ENCODE data around the gene PLEKHG5. TPM values are rescaled to one million over a fixed set of nuclear protein-coding genes. Genes with fewer than 3 reads are reported as not detected.
"Not testable (repeated sequence)": the region's sequence is repeated elsewhere in the genome, so short reads cannot be mapped to it uniquely, and the experiment has no call there.

PLEKHG5 gene
- total and polyA plus RNA-seq, 12 donors = 2.0 to 96.3 (median 18.4) TPM

DNA sequence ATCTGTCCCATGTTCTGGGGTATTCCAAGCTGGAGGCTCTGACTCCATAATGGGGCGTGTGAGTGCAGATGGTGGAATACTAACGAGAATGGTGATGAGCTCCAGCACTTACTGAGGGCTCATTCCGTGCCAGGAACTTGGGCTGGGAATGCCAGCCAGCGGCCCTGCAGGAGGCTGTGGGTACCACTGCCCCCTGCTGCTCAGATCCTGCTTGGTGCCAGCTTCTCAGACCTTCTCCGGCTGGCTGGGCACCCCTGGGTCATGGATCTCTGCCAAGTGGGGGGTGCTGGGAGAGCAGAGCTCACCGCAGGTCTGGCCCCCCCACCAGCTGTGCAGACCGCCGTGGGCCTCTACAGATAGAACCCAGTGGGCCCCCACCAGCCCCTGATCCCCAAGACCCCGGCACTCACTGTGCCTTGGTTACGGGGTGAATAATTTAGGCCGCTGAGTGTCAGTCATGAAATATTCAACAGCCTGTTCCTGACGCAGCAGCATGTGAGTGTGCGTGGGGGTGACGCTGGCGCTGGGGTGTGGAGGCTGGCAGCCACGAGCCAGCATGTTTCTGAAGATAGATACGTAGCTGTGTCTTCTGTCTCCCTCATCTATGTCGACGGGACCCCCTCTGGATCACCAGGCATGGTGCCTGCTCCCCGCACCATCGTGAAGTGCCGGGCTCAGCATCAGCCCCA is 54.3 kb downstream of the PLEKHG5 start:
- TF ChIP-seq, protein P1, sequence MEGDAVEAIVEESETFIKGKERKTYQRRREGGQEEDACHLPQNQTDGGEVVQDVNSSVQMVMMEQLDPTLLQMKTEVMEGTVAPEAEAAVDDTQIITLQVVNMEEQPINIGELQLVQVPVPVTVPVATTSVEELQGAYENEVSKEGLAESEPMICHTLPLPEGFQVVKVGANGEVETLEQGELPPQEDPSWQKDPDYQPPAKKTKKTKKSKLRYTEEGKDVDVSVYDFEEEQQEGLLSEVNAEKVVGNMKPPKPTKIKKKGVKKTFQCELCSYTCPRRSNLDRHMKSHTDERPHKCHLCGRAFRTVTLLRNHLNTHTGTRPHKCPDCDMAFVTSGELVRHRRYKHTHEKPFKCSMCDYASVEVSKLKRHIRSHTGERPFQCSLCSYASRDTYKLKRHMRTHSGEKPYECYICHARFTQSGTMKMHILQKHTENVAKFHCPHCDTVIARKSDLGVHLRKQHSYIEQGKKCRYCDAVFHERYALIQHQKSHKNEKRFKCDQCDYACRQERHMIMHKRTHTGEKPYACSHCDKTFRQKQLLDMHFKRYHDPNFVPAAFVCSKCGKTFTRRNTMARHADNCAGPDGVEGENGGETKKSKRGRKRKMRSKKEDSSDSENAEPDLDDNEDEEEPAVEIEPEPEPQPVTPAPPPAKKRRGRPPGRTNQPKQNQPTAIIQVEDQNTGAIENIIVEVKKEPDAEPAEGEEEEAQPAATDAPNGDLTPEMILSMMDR (IDR thresholded peaks at IDR 0.05) = peak in 2 of 6 experiments; percentile 11 to 29
- H3K36me3 ChIP-seq (replicated peaks in 1 of 2); H3K9me3 ChIP-seq (replicated peaks in 1 of 3); intact Hi-C loops (cut with DNase I); H3K27me3 ChIP-seq; H3K4me3 ChIP-seq; H3K27ac ChIP-seq; H3K4me1 ChIP-seq (replicated peaks in 1 of 2): not testable (repeated sequence)
- 36 to 52% (median 49%) methylated on average over 13 to 22 of the region's 22 CpGs for WGBS, 4 donors
- DNase-seq = peak in 3 of 7 donors; percentile 27 to 56 (median 48)

GRCh38 chr1:6436277-6436676 is 55.2 kb downstream of the PLEKHG5 start:
- DNase-seq; H3K9me3 ChIP-seq (replicated peaks in 1 of 3); H3K36me3 ChIP-seq (replicated peaks in 1 of 2); intact Hi-C loops (cut with DNase I); H3K27ac ChIP-seq; H3K4me1 ChIP-seq (replicated peaks in 1 of 2); H3K27me3 ChIP-seq; H3K4me3 ChIP-seq: not testable (repeated sequence)
- 77 to 80% (median 79%) methylated on average over 3 of the region's 3 CpGs for WGBS, 4 donors

- TF ChIP-seq, protein P1 (IDR thresholded peaks at IDR 0.05) = no peak
- TF ChIP-seq POLR2A (IDR thresholded peaks at IDR 0.05) = no peak
- H3K27ac ChIP-seq = no peak overlapping the region
- no peaks in the 10 kb centered on the region for H3K9me3 ChIP-seq (replicated peaks in 1 of 3)
- WGBS, 4 donors = 73 to 100% (median 89%) methylated on average over 1 to 3 of the region's 3 CpGs
- no peaks in the 10 kb centered on the region for H3K36me3 ChIP-seq (replicated peaks in 1 of 2)
- intact Hi-C loops (cut with DNase I) = no loop called here
- H3K4me1 ChIP-seq (replicated peaks in 1 of 2) = no peaks in the 10 kb centered on the region
- no peak for DNase-seq
- no peak overlapping the region for H3K4me3 ChIP-seq
- H3K27me3 ChIP-seq = no peaks in the 10 kb centered on the region
Observed at GRCh38 chr1:6435547-6435946, 55.9 kb downstream of the PLEKHG5 start.

- no peaks in the 10 kb centered on the region for H3K27me3 ChIP-seq
- 73 to 86% (median 80%) methylated on average over 13 to 15 of the region's 15 CpGs for WGBS, 4 donors
- TF ChIP-seq, protein P1 (IDR thresholded peaks at IDR 0.05) = no peak
- TF ChIP-seq POLR2A (IDR thresholded peaks at IDR 0.05) = no peak
Observed at GRCh38 chr1:6435129-6435528, 56.3 kb downstream of the PLEKHG5 start.

DNA sequence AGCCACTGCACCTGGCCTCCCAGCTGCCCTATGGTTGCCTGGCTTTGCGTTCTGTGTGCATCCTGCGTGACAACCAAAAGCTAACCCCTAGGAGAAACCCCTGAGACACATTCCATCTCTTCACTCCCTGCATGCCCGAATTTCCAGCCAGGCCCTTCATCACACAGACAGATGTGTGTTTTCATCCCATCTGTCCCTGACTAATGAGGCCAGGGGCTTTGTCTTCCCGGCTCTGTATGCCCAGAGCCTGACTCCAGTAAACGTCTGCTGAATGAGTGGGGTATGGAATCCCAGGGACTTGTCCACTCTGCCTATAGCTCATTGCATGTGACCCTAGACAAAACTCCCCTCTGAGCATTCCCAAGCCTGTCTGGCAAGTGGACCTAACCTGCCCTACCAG is 57.3 kb downstream of the PLEKHG5 start:
- 75 to 88% (median 77%) methylated on average over 5 of the region's 5 CpGs for WGBS, 4 donors
- intact Hi-C loops (cut with DNase I) = no loop called here
- no peaks in the 10 kb centered on the region for H3K4me1 ChIP-seq (replicated peaks in 1 of 2)
- H3K27me3 ChIP-seq = no peaks in the 10 kb centered on the region
- no peaks in the 10 kb centered on the region for H3K9me3 ChIP-seq (replicated peaks in 1 of 3)
- H3K4me3 ChIP-seq = no peak overlapping the region
- no peak overlapping the region for H3K27ac ChIP-seq
- H3K36me3 ChIP-seq (replicated peaks in 1 of 2) = no peaks in the 10 kb centered on the region
- DNase-seq = no peak
- TF ChIP-seq POLR2A (IDR thresholded peaks at IDR 0.05) = no peak
- TF ChIP-seq, protein P1 (IDR thresholded peaks at IDR 0.05) = no peak

More at GRCh38 chr1:6435129-6435528, 56.3 kb downstream of the PLEKHG5 start:
- Histone ChIP-seq H3K36me3 (replicated peaks in 1 of 2) (no peaks in the 10 kb centered on the region), H3K4me1 (replicated peaks in 1 of 2) (no peaks in the 10 kb centered on the region), H3K4me3 (no peak overlapping the region), H3K27ac (no peak overlapping the region), H3K9me3 (replicated peaks in 1 of 3) (no peaks in the 10 kb centered on the region)
- DNase-seq = no peak
- intact Hi-C loops (cut with DNase I) = no loop called here

DNA sequence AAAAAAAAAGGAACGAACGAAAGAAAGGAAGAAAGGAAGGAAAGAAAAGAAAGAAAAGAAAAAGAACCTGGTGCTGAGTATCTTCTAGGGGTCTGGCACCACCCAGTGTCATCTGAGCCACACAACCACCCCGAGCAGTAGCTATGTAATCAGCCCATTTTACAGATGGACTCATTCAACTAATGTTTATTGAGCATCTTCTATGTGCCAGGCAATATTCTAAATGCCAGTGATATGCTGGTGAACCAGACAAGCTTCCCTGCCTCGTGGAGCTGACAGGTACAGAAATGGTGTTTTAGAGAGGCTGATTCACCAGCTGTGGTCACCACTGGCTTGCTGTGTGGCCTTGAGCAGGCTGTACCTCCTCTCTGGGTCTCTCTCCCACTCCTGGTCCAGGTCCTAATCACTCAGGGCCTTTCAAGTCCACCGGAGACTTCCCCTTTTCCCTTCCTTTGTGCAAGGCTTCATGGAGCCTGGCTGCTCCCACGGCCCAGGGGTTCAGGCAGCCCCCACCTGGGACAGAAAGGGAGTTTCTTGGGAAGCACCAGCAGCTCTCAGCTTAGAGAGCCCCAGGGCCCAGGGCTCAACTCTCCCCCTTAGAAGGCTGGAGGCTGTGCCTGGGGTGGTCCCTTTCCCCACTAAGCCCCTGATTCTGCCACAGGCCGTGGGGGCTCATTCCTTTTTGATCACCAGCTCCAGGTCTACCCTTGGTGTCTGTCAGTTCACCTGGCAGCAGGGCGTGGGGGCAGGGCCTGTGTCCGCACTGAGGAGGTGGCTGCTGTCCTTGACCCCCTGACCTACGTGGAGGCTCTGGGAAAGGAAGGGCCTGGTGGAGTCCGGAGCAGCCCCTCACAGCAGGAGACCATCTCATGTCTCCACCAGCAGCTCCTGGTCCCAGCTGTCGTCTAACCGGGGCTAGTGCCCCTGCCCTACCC is 59.6 kb downstream of the PLEKHG5 start:
- H3K27ac ChIP-seq; H3K36me3 ChIP-seq (replicated peaks in 1 of 2); intact Hi-C loops (cut with DNase I); H3K4me3 ChIP-seq; DNase-seq; H3K4me1 ChIP-seq (replicated peaks in 1 of 2); H3K27me3 ChIP-seq; H3K9me3 ChIP-seq (replicated peaks in 1 of 3): not testable (repeated sequence)
- 65 to 73% (median 71%) methylated on average over 9 to 13 of the region's 13 CpGs for WGBS, 4 donors

All from adrenal gland (tissue), 12 donors.